ENCODE measurements around the gene C9orf85.

Gene C9orf85

GRCh38 chr9:72013292-72013760 is 101.9 kb downstream of the C9orf85 start:
- no peak for DNase-seq

- DNase-seq: no peak
Observed at GRCh38 chr9:72022841-72023240, 111.4 kb downstream of the C9orf85 start.

Data from GF-D8 (cell line).